ENCODE results near the gene BFSP2. TPM values are rescaled to one million over a fixed set of nuclear protein-coding genes. Genes with fewer than 3 reads are reported as not detected.

Gene BFSP2
- total RNA-seq, 1 donor from 2014 or later: not detected

GRCh38 chr3:133375403-133375745 lies 24.5 kb upstream of the BFSP2 start:
- no peaks in the 10 kb centered on the region for H3K36me3 Mint-ChIP-seq
- TF ChIP-seq, protein P1, sequence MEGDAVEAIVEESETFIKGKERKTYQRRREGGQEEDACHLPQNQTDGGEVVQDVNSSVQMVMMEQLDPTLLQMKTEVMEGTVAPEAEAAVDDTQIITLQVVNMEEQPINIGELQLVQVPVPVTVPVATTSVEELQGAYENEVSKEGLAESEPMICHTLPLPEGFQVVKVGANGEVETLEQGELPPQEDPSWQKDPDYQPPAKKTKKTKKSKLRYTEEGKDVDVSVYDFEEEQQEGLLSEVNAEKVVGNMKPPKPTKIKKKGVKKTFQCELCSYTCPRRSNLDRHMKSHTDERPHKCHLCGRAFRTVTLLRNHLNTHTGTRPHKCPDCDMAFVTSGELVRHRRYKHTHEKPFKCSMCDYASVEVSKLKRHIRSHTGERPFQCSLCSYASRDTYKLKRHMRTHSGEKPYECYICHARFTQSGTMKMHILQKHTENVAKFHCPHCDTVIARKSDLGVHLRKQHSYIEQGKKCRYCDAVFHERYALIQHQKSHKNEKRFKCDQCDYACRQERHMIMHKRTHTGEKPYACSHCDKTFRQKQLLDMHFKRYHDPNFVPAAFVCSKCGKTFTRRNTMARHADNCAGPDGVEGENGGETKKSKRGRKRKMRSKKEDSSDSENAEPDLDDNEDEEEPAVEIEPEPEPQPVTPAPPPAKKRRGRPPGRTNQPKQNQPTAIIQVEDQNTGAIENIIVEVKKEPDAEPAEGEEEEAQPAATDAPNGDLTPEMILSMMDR (conservative IDR thresholded peaks at IDR 0.05): no peak
- DNase-seq (ENCODE audit: extremely low spot score, unreplicated experiment): no peak
- no peaks in the 10 kb centered on the region for H3K4me1 Mint-ChIP-seq (ENCODE audit: unreplicated experiment)
- H3K27ac Mint-ChIP-seq: no peak overlapping the region
- H3K4me3 Mint-ChIP-seq: no peak overlapping the region
- no peaks in the 10 kb centered on the region for H3K9me3 Mint-ChIP-seq
- H3K27me3 Mint-ChIP-seq: no peaks in the 10 kb centered on the region

- Mint-ChIP-seq H3K4me3 (no peak overlapping the region), H3K36me3 (no peaks in the 10 kb centered on the region), H3K9me3 (no peaks in the 10 kb centered on the region), H3K4me1 (ENCODE audit: unreplicated experiment) (no peaks in the 10 kb centered on the region), H3K27me3 (no peaks in the 10 kb centered on the region), H3K27ac (no peak overlapping the region)
- no peak for DNase-seq (ENCODE audit: extremely low spot score, unreplicated experiment)
- TF ChIP-seq, protein P1 (conservative IDR thresholded peaks at IDR 0.05): no peak
These were observed 23.0 kb upstream of the BFSP2 start for GRCh38 chr3:133376810-133377209.

DNA sequence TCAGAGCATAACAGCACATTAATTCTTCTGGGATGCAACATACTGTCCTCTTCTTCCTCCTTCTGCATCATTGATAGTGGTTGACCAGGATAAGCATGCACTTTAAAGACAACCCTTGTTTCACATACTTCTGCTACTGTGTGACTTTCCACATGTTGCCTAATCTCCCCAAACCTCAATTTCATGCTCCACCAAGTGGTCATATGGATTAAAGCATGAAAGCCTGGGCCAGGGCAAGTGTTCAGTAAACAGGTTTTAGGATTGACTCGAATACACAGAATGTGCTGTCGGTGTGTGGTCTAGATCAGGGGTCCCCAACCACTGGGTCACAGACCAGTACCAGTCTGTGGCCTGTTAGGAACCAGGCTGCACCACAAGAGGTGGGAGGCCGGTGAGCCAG lies 22.5 kb upstream of the BFSP2 start:
- DNase-seq (ENCODE audit: extremely low spot score, unreplicated experiment): no peak
- no peaks in the 10 kb centered on the region for H3K9me3 Mint-ChIP-seq

DNA sequence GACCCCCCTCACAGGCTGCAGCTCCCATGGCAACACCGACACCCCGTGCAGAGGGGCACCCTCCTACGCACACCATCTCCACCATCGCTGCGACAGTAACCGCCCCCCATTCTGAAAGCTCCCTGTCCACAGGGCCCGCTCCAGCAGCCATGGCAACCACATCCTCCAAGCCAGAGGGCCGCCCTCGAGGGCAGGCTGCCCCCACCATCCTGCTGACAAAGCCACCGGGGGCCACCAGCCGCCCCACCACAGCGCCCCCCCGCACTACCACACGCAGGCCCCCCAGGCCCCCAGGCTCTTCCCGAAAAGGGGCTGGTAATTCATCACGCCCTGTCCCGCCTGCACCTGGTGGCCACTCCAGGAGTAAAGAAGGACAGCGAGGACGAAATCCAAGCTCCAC lies 19.9 kb upstream of the BFSP2 start:
- no peaks in the 10 kb centered on the region for H3K27me3 Mint-ChIP-seq
- no peaks in the 10 kb centered on the region for H3K36me3 Mint-ChIP-seq
- no peak for DNase-seq (ENCODE audit: extremely low spot score, unreplicated experiment)
- no peak overlapping the region for H3K27ac Mint-ChIP-seq
- H3K9me3 Mint-ChIP-seq: no peaks in the 10 kb centered on the region
- H3K4me3 Mint-ChIP-seq: no peak overlapping the region
- peaks cover 9% of the 10 kb centered on the region for H3K4me1 Mint-ChIP-seq (ENCODE audit: unreplicated experiment)
- TF ChIP-seq, protein P1 (conservative IDR thresholded peaks at IDR 0.05): no peak

More for the DNA sequence above, 22.5 kb upstream of the BFSP2 start:
- Mint-ChIP-seq H3K27ac (no peak overlapping the region), H3K36me3 (no peaks in the 10 kb centered on the region), H3K4me3 (no peak overlapping the region), H3K27me3 (no peaks in the 10 kb centered on the region), H3K4me1 (ENCODE audit: unreplicated experiment) (no peaks in the 10 kb centered on the region)
- TF ChIP-seq, protein P1 (conservative IDR thresholded peaks at IDR 0.05): peak; percentile 63

DNA sequence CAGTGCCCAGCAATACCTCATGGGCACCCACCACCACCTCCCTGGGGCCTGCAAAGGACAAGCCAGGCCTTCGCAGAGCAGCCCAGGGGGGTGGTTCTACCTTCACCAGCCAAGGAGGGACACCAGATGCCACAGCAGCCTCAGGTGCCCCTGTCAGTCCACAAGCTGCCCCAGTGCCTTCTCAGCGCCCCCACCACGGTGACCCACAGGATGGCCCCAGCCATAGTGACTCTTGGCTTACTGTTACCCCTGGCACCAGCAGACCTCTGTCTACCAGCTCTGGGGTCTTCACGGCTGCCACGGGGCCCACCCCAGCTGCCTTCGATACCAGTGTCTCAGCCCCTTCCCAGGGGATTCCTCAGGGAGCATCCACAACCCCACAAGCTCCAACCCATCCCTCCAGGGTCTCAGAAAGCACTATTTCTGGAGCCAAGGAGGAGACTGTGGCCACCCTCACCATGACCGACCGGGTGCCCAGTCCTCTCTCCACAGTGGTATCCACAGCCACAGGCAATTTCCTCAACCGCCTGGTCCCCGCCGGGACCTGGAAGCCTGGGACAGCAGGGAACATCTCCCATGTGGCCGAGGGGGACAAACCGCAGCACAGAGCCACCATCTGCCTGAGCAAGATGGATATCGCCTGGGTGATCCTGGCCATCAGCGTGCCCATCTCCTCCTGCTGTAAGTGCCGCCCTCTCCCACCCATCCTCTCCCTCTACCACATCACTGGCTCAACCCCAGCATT lies 19.2 kb upstream of the BFSP2 start:
- Mint-ChIP-seq H3K36me3 (no peaks in the 10 kb centered on the region), H3K9me3 (no peaks in the 10 kb centered on the region), H3K27ac (no peak overlapping the region), H3K4me1 (ENCODE audit: unreplicated experiment) (peaks cover 9% of the 10 kb centered on the region), H3K27me3 (peaks cover 3% of the 10 kb centered on the region), H3K4me3 (no peak overlapping the region)
- TF ChIP-seq, protein P1 (conservative IDR thresholded peaks at IDR 0.05): no peak
- DNase-seq (ENCODE audit: extremely low spot score, unreplicated experiment): no peak

Data from type B pancreatic cell (in vitro differentiated cells).